UCSD-AML1 (cell line): Measurements from ENCODE around the gene PTGER4.
A peak's percentile ranks its signal among the peaks of the same experiment; 100 is the strongest.
"Not testable (repeated sequence)": the region's sequence is repeated elsewhere in the genome, so short reads cannot be mapped to it uniquely, and the experiment has no call there.

Experiments
- DNase-seq: peaks from one replicate; lab custom pipeline; 2025; ENCODE audit not compliant: unreplicated experiment; lab: John Stamatoyannopoulos, UW

The PTGER4 gene

GRCh38 chr5:40679913-40680681 is at the start of gene PTGER4:
Gene PTGER4, plus strand, starts transcription at chr5:40679915. Its CDS starts 1,079 bp downstream, at chr5:40680994.
- DNase-seq, result peak; percentile 44

GRCh38 chr5:40630126-40630525 is 49.6 kb upstream of the PTGER4 start:
- no peak for DNase-seq

- DNase-seq, result no peak
These were observed 48.5 kb upstream of the PTGER4 start for GRCh38 chr5:40631236-40631635.

- DNase-seq, result no peak
These were observed 45.6 kb upstream of the PTGER4 start for GRCh38 chr5:40634154-40634553.

GRCh38 chr5:40634593-40634992 is 45.1 kb upstream of the PTGER4 start:
- DNase-seq, result no peak

- not testable (repeated sequence) for DNase-seq
These were observed 40.2 kb upstream of the PTGER4 start for GRCh38 chr5:40639531-40639930.

GRCh38 chr5:40646266-40646665 is 33.4 kb upstream of the PTGER4 start:
- DNase-seq, result no peak

- no peak for DNase-seq
These were observed 31.6 kb upstream of the PTGER4 start for GRCh38 chr5:40648150-40648549.

GRCh38 chr5:40649463-40650030 is 30.2 kb upstream of the PTGER4 start:
- no peak for DNase-seq

GRCh38 chr5:40651201-40651600 is 28.5 kb upstream of the PTGER4 start:
- no peak for DNase-seq

- DNase-seq, result no peak
These were observed 27.1 kb upstream of the PTGER4 start for GRCh38 chr5:40652441-40653220.

GRCh38 chr5:40653221-40654022 is 26.3 kb upstream of the PTGER4 start:
- DNase-seq, result no peak

- DNase-seq, result no peak
These were observed 25.2 kb upstream of the PTGER4 start for GRCh38 chr5:40654377-40654991.

- DNase-seq, result no peak
These were observed 24.6 kb upstream of the PTGER4 start for GRCh38 chr5:40655138-40655537.

- DNase-seq, result not testable (repeated sequence)
These were observed 23.6 kb upstream of the PTGER4 start for GRCh38 chr5:40656091-40656490.

- DNase-seq, result no peak
These were observed 22.9 kb upstream of the PTGER4 start for GRCh38 chr5:40656766-40657165.

GRCh38 chr5:40660751-40661150 is 19.0 kb upstream of the PTGER4 start:
- no peak for DNase-seq

GRCh38 chr5:40665635-40666298 is 13.9 kb upstream of the PTGER4 start:
- DNase-seq, result peak; percentile 48

GRCh38 chr5:40666657-40667056 is 13.1 kb upstream of the PTGER4 start:
- DNase-seq, result no peak

- no peak for DNase-seq
These were observed 12.5 kb upstream of the PTGER4 start for GRCh38 chr5:40667161-40667663.
